ENCODE results near the gene SUCO.
A peak's percentile ranks its signal among the peaks of the same experiment; 100 is the strongest.

Gene SUCO

GRCh38 chr1:172515927-172516326 is 17.0 kb upstream of the SUCO start:
- Histone ChIP-seq H3K4me1 (peaks cover 27% of the 10 kb centered on the region), H3K9me3 (no peaks in the 10 kb centered on the region), H3K27me3 (no peaks in the 10 kb centered on the region), H3K9ac (no peak overlapping the region), H3K27ac (no peak overlapping the region), H3K36me3 (no peaks in the 10 kb centered on the region), H3K4me2 (peak overlapping the region; percentile 20; the same call in 1 of the 2 replicates), H3K4me3 (no peak overlapping the region), H4K20me1 (no peaks in the 10 kb centered on the region)
- TF ChIP-seq Cebpa-rat (IDR thresholded peaks at IDR 0.05) = no peak

- Histone ChIP-seq H3K36me3 (no peaks in the 10 kb centered on the region), H4K20me1 (no peaks in the 10 kb centered on the region), H3K9me3 (no peaks in the 10 kb centered on the region), H3K27ac (no peak overlapping the region), H3K4me2 (peak overlapping the region; percentile 2; the same call in 1 of the 2 replicates), H3K9ac (no peak overlapping the region), H3K4me1 (peaks cover 27% of the 10 kb centered on the region), H3K4me3 (no peak overlapping the region), H3K27me3 (no peaks in the 10 kb centered on the region)
- no peak for TF ChIP-seq Cebpa-rat (IDR thresholded peaks at IDR 0.05)
Observed at GRCh38 chr1:172517081-172517480, 15.9 kb upstream of the SUCO start.

- H3K4me3 ChIP-seq = no peak overlapping the region
- H3K27ac ChIP-seq = no peak overlapping the region
- H4K20me1 ChIP-seq = no peaks in the 10 kb centered on the region
- TF ChIP-seq Cebpa-rat (IDR thresholded peaks at IDR 0.05) = no peak
- no peaks in the 10 kb centered on the region for H3K36me3 ChIP-seq
- peaks cover 27% of the 10 kb centered on the region for H3K4me1 ChIP-seq
- H3K27me3 ChIP-seq = no peaks in the 10 kb centered on the region
- no peak overlapping the region for H3K9ac ChIP-seq
- H3K4me2 ChIP-seq = peak overlapping the region; percentile 59
- H3K9me3 ChIP-seq = no peaks in the 10 kb centered on the region
Observed at GRCh38 chr1:172517545-172517944, 15.4 kb upstream of the SUCO start.

GRCh38 chr1:172529304-172529703 is 3.6 kb upstream of the SUCO start:
- Histone ChIP-seq H3K4me1 (peaks cover 13% of the 10 kb centered on the region), H3K4me3 (no peak overlapping the region), H3K27ac (no peak overlapping the region), H3K36me3 (no peaks in the 10 kb centered on the region), H3K9ac (no peak overlapping the region), H3K27me3 (no peaks in the 10 kb centered on the region), H3K9me3 (no peaks in the 10 kb centered on the region), H3K4me2 (no peak overlapping the region), H4K20me1 (peaks cover 9% of the 10 kb centered on the region; the same call in 1 of the 2 replicates)
- TF ChIP-seq Cebpa-rat (IDR thresholded peaks at IDR 0.05) = no peak

- TF ChIP-seq Cebpa-rat (IDR thresholded peaks at IDR 0.05) = no peak
- Histone ChIP-seq H3K36me3 (no peaks in the 10 kb centered on the region), H3K27ac (no peak overlapping the region), H3K9ac (no peak overlapping the region), H3K4me2 (no peak overlapping the region), H3K4me3 (no peak overlapping the region), H3K27me3 (no peaks in the 10 kb centered on the region), H4K20me1 (peaks cover 16% of the 10 kb centered on the region), H3K4me1 (peaks cover 20% of the 10 kb centered on the region), H3K9me3 (no peaks in the 10 kb centered on the region)
Observed at GRCh38 chr1:172530000-172530399, 3.0 kb upstream of the SUCO start.

- Histone ChIP-seq H3K4me1 (peaks cover 32% of the 10 kb centered on the region), H4K20me1 (peaks cover 32% of the 10 kb centered on the region), H3K27me3 (no peaks in the 10 kb centered on the region), H3K4me2 (peak overlapping the region; percentile 78), H3K36me3 (no peaks in the 10 kb centered on the region), H3K27ac (peak overlapping the region; percentile 86), H3K9ac (peak overlapping the region; percentile 82), H3K9me3 (no peaks in the 10 kb centered on the region), H3K4me3 (peak overlapping the region; percentile 81)
- TF ChIP-seq Cebpa-rat (IDR thresholded peaks at IDR 0.05) = no peak
Observed at GRCh38 chr1:172531412-172532182, 1.4 kb upstream of the SUCO start.

- Histone ChIP-seq H3K36me3 (peaks cover under 1% of the 10 kb centered on the region; the same call in 1 of the 2 replicates), H3K9ac (peak overlapping the region; percentile 82), H3K4me3 (peak overlapping the region; percentile 81), H3K4me1 (peaks cover 32% of the 10 kb centered on the region), H3K9me3 (no peaks in the 10 kb centered on the region), H3K27ac (peak overlapping the region; percentile 86), H3K27me3 (no peaks in the 10 kb centered on the region), H4K20me1 (peaks cover 39% of the 10 kb centered on the region), H3K4me2 (peak overlapping the region; percentile 78)
- TF ChIP-seq Cebpa-rat (IDR thresholded peaks at IDR 0.05) = no peak
Observed at GRCh38 chr1:172532183-172532699, 709 bp upstream of the SUCO start.

GRCh38 chr1:172533513-172534151 is 682 bp downstream of the SUCO start:
- peaks cover 32% of the 10 kb centered on the region for H3K4me1 ChIP-seq
- H3K9me3 ChIP-seq = no peaks in the 10 kb centered on the region
- no peak for TF ChIP-seq Cebpa-rat (IDR thresholded peaks at IDR 0.05)
- peak overlapping the region; percentile 81 for H3K4me3 ChIP-seq
- peak overlapping the region; percentile 84 for H3K4me2 ChIP-seq
- H3K36me3 ChIP-seq = peaks cover 9% of the 10 kb centered on the region; the same call in 1 of the 2 replicates
- H3K27ac ChIP-seq = peak overlapping the region; percentile 86
- no peaks in the 10 kb centered on the region for H3K27me3 ChIP-seq
- H4K20me1 ChIP-seq = peaks cover 52% of the 10 kb centered on the region
- peak overlapping the region; percentile 91 for H3K9ac ChIP-seq

- H4K20me1 ChIP-seq = peaks cover 78% of the 10 kb centered on the region
- H3K4me1 ChIP-seq = peaks cover 29% of the 10 kb centered on the region
- peak overlapping the region; percentile 84; the same call in 1 of the 2 replicates for H3K4me2 ChIP-seq
- TF ChIP-seq Cebpa-rat (IDR thresholded peaks at IDR 0.05) = no peak
- H3K9me3 ChIP-seq = no peaks in the 10 kb centered on the region
- H3K4me3 ChIP-seq = no peak overlapping the region
- H3K27me3 ChIP-seq = no peaks in the 10 kb centered on the region
- H3K27ac ChIP-seq = no peak overlapping the region
- H3K36me3 ChIP-seq = peaks cover 9% of the 10 kb centered on the region; the same call in 1 of the 2 replicates
- H3K9ac ChIP-seq = no peak overlapping the region
Observed at GRCh38 chr1:172536256-172536655, 3.3 kb downstream of the SUCO start.

GRCh38 chr1:172537366-172537765 is 4.4 kb downstream of the SUCO start:
- Histone ChIP-seq H3K27ac (no peak overlapping the region), H3K4me2 (no peak overlapping the region), H3K27me3 (no peaks in the 10 kb centered on the region), H4K20me1 (peaks cover 89% of the 10 kb centered on the region), H3K4me3 (no peak overlapping the region), H3K4me1 (peaks cover 23% of the 10 kb centered on the region), H3K36me3 (peaks cover 9% of the 10 kb centered on the region; the same call in 1 of the 2 replicates), H3K9me3 (no peaks in the 10 kb centered on the region), H3K9ac (no peak overlapping the region)
- no peak for TF ChIP-seq Cebpa-rat (IDR thresholded peaks at IDR 0.05)
